IPS DF 6.9 (cell line): ENCODE measurements around the gene FAM72A.
"Not testable (repeated sequence)": the region's sequence is repeated elsewhere in the genome, so short reads cannot be mapped to it uniquely, and the experiment has no call there.

Experiments
- DNase-seq: peaks from one replicate; pipeline ENCODE4 v3.0.0-alpha.2; 2013; ENCODE audit warnings: low read depth, low spot score
- H3K27ac ChIP-seq: one replicate; pipeline ENCODE4 v1.5.1; 2013; ENCODE audit warnings: low read length, control low read depth
- H3K27me3 ChIP-seq: 2 replicates; pipeline ENCODE4 v1.6.1; 2013; ENCODE audit warnings: mild to moderate bottlenecking, low read length; ENCODE audit not compliant: control insufficient read depth, insufficient read depth
- H3K36me3 ChIP-seq: 2 replicates; pipeline ENCODE4 v1.6.1; 2013; ENCODE audit warnings: low read length; ENCODE audit not compliant: control insufficient read depth, insufficient read depth
- H3K4me1 ChIP-seq: 2 replicates; pipeline ENCODE4 v1.6.1; 2013; ENCODE audit warnings: low read length; ENCODE audit not compliant: control insufficient read depth, insufficient read depth
- H3K4me3 ChIP-seq: 2 replicates; pipeline ENCODE4 v1.5.1; 2013; ENCODE audit warnings: mild to moderate bottlenecking, low read length
- H3K9me3 ChIP-seq: 2 replicates; pipeline ENCODE4 v1.6.1; 2013; ENCODE audit warnings: low read length, inconsistent platforms; ENCODE audit not compliant: control insufficient read depth, insufficient read depth
- WGBS: extraction: QIAGEN DNeasy Blood & Tissue Kit; methylation state at CpG from one replicate; pipeline ENCODE4 v1.1.7; 2013; ENCODE audit warnings: mixed read lengths, missing lambda C conversion rate; ENCODE audit not compliant: insufficient read length, insufficient coverage; 5-methylcytosine and 5-hydroxymethylcytosine counted together

FAM72A gene

DNA sequence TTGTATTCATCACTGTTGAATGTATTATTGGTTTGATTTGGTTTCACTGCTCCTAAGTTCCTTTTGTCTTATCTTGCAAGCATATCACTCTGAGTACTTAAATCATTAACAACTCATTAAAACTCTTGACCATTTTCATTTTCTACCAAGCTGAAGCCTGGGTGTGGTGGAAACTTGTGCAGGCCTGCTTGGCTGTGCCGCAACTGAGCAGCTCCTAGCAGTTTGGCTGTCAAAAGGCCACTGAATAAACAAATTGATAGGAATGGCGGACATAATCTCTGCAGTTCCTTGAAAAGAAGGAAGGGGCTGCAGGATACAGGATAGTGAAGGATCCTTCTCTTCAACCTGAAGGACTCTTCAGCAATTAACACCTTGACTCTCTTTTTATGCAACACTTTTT, 26.6 kb upstream of the FAM72A start:
- not testable (repeated sequence) for H3K4me1 ChIP-seq, H3K9me3 ChIP-seq, H3K4me3 ChIP-seq, H3K27me3 ChIP-seq, H3K36me3 ChIP-seq, H3K27ac ChIP-seq, DNase-seq
- WGBS, result no CpG with 5 or more reads among the region's 2 CpGs

DNA sequence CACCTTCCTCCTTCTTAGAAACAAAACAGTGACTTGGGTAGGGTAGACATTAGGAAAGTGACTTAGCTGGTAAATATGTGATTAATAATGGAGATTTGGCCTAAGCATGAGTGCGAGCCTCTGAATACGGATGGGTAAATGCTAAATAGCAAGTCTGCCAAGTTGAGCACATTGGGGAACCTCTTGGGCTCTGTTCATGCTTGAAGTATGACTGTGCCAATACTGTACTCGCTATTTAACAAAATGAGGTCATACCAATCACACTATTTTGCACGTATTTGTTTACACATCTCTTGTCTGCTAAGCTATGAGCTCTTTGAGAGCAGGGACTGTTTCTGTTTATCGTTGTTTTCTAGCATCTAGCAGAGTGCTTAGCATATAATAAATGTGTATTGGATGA, 24.2 kb upstream of the FAM72A start:
- not testable (repeated sequence) for H3K27me3 ChIP-seq, DNase-seq, H3K27ac ChIP-seq, H3K4me3 ChIP-seq, H3K36me3 ChIP-seq, H3K9me3 ChIP-seq, H3K4me1 ChIP-seq
- no CpG with 5 or more reads among the region's 5 CpGs for WGBS

DNA sequence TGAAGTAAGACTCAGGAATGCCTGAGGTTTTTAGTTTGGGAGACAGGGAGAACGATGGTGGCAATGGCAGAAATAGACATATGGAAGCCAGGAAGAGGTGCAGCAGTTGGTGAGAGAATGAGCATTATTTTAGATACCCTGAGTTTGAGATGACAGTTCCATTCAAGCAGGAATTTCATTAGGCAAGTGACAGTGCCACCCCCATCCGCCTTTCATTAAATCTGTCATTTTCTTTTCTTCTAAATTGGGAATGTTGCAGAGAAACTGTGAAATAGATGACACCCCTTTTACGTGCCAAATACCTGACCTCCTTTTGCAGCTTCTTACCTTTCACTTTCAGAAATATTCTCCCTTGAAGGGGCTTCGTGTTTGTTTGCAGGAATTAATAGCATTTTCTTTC, 22.7 kb upstream of the FAM72A start:
- no CpG with 5 or more reads among the region's 4 CpGs for WGBS

DNA sequence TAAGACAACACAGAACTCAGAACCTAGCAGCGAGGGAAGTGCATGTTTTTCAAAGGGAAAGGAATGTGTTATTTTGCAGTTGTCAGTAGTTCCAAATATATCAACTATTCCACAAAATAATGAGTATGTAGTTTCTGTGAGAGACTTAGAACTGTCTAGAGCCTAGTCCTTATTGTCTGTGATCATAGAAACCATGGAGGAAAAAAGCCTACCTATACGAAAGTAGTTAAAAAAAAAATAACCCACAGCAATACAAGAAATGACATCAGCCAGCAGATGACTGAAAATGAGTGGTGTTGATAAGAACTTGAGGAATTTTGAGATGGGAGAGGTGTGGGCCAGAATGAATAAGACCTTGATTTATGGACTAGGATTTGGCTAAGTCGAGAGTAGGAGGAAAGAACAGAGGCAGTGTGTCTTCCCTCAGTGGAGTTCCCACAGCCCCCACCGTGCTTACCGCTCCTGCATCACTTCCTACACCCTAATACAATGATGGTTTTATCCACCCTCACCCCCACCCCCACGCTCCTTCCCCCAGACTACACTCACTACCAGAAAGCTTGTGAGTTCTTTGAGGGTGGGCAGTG, 21.6 kb upstream of the FAM72A start:
- WGBS, result no CpG with 5 or more reads among the region's 6 CpGs
- H3K4me1 ChIP-seq, result not testable (repeated sequence)

More for the DNA sequence above, 22.7 kb upstream of the FAM72A start:
- not testable (repeated sequence) for H3K36me3 ChIP-seq, DNase-seq, H3K9me3 ChIP-seq, H3K4me3 ChIP-seq, H3K4me1 ChIP-seq, H3K27me3 ChIP-seq, H3K27ac ChIP-seq

DNA sequence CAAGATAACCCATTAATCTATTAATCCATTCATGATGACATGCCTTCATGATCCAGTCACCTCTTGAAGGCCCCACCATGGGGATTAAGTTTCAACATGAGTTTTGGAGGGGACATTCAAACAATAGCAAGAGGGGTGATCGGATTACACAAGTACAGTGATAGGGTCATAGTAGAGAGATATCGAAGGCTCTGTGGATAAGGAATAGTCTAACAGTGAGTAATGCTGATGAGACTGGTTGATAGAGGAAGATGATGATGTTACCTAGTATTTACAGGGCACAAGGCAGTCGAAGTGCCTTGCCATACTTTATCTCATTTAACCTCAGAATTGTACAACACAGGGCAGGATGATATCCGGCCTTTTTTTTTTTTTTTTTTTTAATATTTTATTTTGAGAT, 18.9 kb upstream of the FAM72A start:
- not testable (repeated sequence) for H3K27ac ChIP-seq, H3K27me3 ChIP-seq, H3K4me3 ChIP-seq, H3K9me3 ChIP-seq, H3K4me1 ChIP-seq, DNase-seq, H3K36me3 ChIP-seq
- WGBS, result no CpG with 5 or more reads among the region's 4 CpGs

More for the DNA sequence above, 21.6 kb upstream of the FAM72A start:
- not testable (repeated sequence) for H3K4me3 ChIP-seq, H3K27me3 ChIP-seq, H3K36me3 ChIP-seq, H3K27ac ChIP-seq, DNase-seq, H3K9me3 ChIP-seq

DNA sequence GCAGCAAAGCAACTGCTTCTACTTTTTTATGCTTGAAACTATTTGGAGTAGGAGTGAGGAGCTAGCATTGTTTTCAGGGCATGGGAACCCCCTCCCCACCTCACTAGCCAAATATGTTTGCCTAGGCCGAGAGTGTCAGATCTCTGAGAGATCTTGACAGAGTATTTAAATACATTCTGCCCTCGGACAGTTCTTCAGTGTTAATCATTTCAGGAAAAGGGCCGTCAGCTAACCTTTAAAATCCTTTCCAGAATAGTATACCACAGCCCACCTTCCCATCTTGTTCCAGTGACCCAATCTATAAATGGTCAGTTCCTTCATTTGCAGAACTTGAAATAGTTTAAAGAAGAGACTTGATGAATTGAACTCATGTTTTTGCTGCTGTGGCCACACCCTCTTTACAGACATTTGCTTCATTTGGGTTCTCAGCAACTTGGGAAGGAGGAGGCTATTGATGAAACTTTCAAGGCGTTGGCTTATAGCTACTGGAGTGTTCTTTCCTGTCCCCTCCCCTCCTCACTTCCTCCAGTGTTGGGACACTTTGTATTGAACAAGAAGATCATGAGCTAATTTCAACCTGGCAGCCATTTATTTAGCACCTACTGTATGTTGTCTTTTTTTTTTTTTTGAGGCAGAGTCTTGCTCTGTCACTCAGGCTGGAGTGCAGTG, 17.8 kb upstream of the FAM72A start:
- H3K36me3 ChIP-seq, DNase-seq, H3K9me3 ChIP-seq, H3K27me3 ChIP-seq, H3K4me1 ChIP-seq, H3K27ac ChIP-seq, H3K4me3 ChIP-seq: not testable (repeated sequence)
- WGBS, result no CpG with 5 or more reads among the region's 4 CpGs

DNA sequence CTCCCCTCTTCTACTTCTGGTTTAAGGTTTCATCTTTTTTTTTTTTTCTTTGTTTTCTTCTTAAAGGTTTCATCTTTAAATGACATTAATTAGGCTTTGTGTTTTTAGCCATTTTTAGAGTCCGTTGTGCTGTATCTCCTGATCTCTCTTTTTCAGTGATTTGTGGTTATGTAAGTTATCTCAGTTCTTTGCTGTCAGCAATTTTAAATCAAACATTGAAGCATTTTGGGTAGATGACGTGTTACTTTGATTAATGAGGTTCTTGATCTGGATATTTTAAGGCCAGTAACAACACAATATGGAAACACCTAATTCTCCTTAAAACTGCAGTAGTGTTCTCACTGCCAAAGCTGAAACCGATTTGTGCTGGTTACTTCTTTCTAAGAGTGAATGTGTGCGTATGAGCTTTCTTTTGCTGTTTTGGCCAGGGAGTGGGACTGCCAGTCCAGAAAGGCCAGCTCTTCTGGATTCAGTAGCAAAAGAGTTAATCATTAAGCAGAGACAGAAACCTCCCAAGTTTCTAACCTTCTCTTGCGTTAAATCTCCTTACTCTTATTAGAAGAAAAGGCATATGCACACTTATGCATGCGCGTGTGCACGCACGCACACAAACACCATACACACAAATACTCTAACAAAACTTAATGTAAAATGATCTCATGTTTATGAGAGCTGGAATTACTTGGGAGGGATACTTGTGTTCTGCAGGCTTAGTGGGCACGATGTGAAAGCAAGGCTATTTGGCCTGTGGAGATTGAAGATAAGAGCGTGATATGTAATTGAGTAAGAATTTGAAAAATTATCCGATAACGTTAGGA, 17.1 kb upstream of the FAM72A start:
- not testable (repeated sequence) for H3K36me3 ChIP-seq, H3K27me3 ChIP-seq, H3K4me1 ChIP-seq, H3K27ac ChIP-seq, H3K4me3 ChIP-seq, DNase-seq, H3K9me3 ChIP-seq
- WGBS, result no CpG with 5 or more reads among the region's 13 CpGs

DNA sequence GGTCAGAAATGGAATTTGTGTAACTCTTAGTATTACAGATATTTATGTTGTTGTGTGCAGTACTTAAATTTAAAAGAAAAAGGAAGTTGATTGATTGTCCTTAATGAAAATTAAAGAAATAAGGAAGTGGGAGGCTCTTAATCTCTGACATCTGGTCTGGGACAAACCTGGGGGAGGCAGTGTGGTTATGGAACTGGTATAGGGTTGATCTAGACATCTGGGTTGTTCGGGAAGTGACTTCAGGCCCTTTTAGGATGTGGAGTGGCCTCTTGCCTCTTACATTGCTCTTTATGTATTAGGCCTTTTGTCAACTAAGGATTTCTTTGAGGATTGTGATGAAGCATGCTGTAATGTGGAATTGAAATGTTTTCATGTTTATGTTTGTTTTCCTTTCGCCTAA, 16.1 kb upstream of the FAM72A start:
- WGBS, result no CpG with 5 or more reads among the region's 2 CpGs
- DNase-seq, result not testable (repeated sequence)

DNA sequence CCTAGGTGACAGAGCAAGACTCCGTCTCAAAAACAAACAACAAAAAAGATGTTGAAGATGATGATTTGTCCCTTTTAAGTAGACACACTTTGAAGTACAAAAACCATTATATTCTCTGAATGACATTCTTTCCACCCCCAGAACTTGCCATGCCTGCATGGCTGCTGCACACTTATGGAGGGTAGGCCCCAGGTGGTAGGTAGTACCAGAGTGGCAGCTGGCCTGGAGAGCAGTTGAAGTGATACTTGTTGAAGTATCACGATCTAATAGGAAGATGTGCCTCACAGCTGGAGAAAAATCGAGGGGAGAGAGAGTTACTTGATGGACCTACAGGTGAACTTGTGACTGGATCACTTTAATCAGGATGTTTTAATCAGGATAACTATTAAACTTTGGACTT, 15.6 kb upstream of the FAM72A start:
- no CpG with 5 or more reads among the region's 3 CpGs for WGBS
- H3K27ac ChIP-seq, H3K9me3 ChIP-seq, H3K36me3 ChIP-seq, DNase-seq, H3K4me1 ChIP-seq, H3K27me3 ChIP-seq, H3K4me3 ChIP-seq: not testable (repeated sequence)

More for the DNA sequence above, 16.1 kb upstream of the FAM72A start:
- not testable (repeated sequence) for H3K4me3 ChIP-seq, H3K4me1 ChIP-seq, H3K27ac ChIP-seq, H3K27me3 ChIP-seq, H3K36me3 ChIP-seq, H3K9me3 ChIP-seq

DNA sequence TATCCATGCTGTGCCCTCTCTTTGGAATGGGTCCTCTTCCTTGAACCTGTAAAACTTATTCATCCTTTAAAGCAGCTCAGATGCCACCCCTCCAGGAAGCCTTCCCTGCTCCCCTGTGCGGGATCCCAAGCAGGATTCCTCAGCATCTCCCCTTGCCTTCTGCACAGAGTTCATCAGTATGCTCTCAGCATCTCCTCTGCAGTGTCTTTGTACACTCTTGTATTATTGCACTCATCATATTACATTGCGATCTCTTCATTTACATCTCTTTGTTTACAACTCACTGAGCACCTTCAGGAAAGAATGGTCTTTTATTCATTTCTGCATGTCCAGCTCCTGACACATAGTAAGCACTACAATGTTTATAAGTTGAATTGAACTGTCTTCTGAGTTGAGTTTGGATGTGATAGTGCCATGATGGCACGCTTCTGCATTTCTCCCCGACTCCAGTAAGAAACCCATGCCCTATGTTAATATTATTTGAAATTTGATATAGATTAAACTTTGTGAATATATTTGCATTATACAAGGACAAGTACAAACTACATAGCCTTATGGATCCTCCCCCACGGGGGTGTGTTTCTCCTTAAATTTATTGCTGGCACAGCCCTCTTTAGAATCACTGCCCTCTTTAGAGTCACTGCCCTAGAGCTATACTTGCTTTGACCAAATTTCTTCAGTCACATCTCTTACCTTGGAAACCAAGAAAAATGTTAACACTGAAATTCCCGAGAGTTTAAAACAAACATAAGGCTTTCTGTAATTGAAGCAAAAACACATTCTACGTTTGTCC, 13.2 kb upstream of the FAM72A start:
- H3K27me3 ChIP-seq, H3K9me3 ChIP-seq, H3K4me3 ChIP-seq, H3K36me3 ChIP-seq, DNase-seq, H3K27ac ChIP-seq, H3K4me1 ChIP-seq: not testable (repeated sequence)
- WGBS, result no CpG with 5 or more reads among the region's 7 CpGs
